Suprapubic skin (tissue), 4 donors: ENCODE data around the gene PGAP1.

ENCODE experiments used
- POLR2A ChIP-seq, 2 donors: fragments of 450-650 bp; IDR thresholded peaks; one replicate each; pipeline ENCODE4 v1.6.1; 2017; ENCODE audit warnings: antibody characterized with exemption in 2 of 2, mild to moderate bottlenecking in 2 of 2, moderate library complexity in 2 of 2
- POLR2AphosphoS5 ChIP-seq, 3 donors: sonication (generic); formaldehyde crosslinking; IDR thresholded peaks; one replicate each; pipeline ENCODE4 v1.6.1; 2017; ENCODE audit warnings: antibody characterized with exemption in 3 of 3
- TF ChIP-seq, protein P1 (sequence below), 2 donors: fragments of 200-600 bp in 1 of 2; fragments of 450-650 bp in 1 of 2; sonication (generic) in 1 of 2; IDR thresholded peaks; one replicate each; pipeline ENCODE4 v1.5.1; 2016 to 2019; ENCODE audit warnings: antibody characterized with exemption in 2 of 2, mild to moderate bottlenecking in 1 of 2, moderate library complexity in 1 of 2

DNA sequence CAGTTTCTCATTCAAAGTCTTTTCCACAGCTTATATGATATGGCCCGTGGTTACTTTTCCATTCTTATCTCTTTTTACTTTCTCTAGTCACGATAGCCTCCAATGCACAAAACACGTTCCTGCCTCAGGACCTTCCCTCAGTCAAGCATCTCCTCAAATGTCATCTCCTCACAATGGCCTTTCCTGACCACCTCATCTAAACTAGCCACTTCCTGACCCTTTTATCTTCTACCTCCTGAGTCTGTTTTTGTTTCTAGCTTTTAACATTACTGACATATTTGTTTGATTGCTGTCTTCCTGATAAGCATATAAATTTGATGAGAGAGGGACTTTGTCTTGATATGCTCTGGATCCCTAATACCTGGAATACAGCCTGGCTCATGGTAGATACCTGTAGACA is 7.6 kb downstream of the PGAP1 start:
- no peak for TF ChIP-seq POLR2A (IDR thresholded peaks at IDR 0.05)
- no peak for TF ChIP-seq POLR2AphosphoS5 (IDR thresholded peaks at IDR 0.05)
- TF ChIP-seq, protein P1, sequence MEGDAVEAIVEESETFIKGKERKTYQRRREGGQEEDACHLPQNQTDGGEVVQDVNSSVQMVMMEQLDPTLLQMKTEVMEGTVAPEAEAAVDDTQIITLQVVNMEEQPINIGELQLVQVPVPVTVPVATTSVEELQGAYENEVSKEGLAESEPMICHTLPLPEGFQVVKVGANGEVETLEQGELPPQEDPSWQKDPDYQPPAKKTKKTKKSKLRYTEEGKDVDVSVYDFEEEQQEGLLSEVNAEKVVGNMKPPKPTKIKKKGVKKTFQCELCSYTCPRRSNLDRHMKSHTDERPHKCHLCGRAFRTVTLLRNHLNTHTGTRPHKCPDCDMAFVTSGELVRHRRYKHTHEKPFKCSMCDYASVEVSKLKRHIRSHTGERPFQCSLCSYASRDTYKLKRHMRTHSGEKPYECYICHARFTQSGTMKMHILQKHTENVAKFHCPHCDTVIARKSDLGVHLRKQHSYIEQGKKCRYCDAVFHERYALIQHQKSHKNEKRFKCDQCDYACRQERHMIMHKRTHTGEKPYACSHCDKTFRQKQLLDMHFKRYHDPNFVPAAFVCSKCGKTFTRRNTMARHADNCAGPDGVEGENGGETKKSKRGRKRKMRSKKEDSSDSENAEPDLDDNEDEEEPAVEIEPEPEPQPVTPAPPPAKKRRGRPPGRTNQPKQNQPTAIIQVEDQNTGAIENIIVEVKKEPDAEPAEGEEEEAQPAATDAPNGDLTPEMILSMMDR (IDR thresholded peaks at IDR 0.05): no peak
